Immature natural killer cell (primary cell): ENCODE measurements around the gene VANGL2. TPM values are rescaled to one million over a fixed set of nuclear protein-coding genes. Genes with fewer than 3 reads are reported as not detected.
A peak's percentile ranks its signal among the peaks of the same experiment; 100 is the strongest.

Experiments used
- DNase-seq, 3 donors: peaks; one replicate each; pipeline ENCODE4 v3.0.0; 2022; ENCODE audit warnings: mixed read lengths in 1 of 3
- H3K27ac Mint-ChIP-seq, 6 donors: one replicate each; pipeline ENCODE4 v1.8.0; 2020; ENCODE audit warnings: mixed read lengths in 6 of 6, mild to moderate bottlenecking in 5 of 6, inconsistent platforms in 4 of 6, moderate library complexity in 3 of 6
- H3K27me3 Mint-ChIP-seq, 3 donors: one replicate each; pipeline ENCODE4 v1.8.0; 2020 to 2021; ENCODE audit warnings: low read depth in 3 of 3, mild to moderate bottlenecking in 3 of 3, mixed read lengths in 3 of 3, moderate library complexity in 3 of 3, inconsistent platforms in 1 of 3
- H3K36me3 Mint-ChIP-seq, 3 donors: one replicate each; pipeline ENCODE4 v1.8.0; 2020; ENCODE audit warnings: mixed read lengths in 3 of 3, inconsistent platforms in 2 of 3, mild to moderate bottlenecking in 2 of 3
- H3K4me1 Mint-ChIP-seq, 2 donors: one replicate each; pipeline ENCODE4 v1.8.0; 2020; ENCODE audit warnings: inconsistent platforms in 2 of 2, mild to moderate bottlenecking in 2 of 2, mixed read lengths in 2 of 2, moderate library complexity in 1 of 2
- H3K4me3 Mint-ChIP-seq, 5 donors: one replicate each; pipeline ENCODE4 v1.8.0; 2020; ENCODE audit warnings: mild to moderate bottlenecking in 5 of 5, mixed read lengths in 5 of 5, inconsistent platforms in 3 of 5, moderate library complexity in 3 of 5
- H3K9me3 Mint-ChIP-seq, 6 donors: one replicate each; pipeline ENCODE4 v1.8.0; 2020; ENCODE audit warnings: mild to moderate bottlenecking in 6 of 6, mixed read lengths in 6 of 6, inconsistent platforms in 4 of 6, moderate library complexity in 3 of 6
- polyA plus RNA-seq, 3 donors: library from polyadenylated mRNA; unstranded; fragments of 300-500 nt; fragmentation: Illumina TruSeq; gene quantifications; one replicate each; pipeline ENCODE4 v1.2.3, GENCODE V29; 2021

Gene VANGL2
- polyA plus RNA-seq, 3 donors from 2014 or later = not detected

DNA sequence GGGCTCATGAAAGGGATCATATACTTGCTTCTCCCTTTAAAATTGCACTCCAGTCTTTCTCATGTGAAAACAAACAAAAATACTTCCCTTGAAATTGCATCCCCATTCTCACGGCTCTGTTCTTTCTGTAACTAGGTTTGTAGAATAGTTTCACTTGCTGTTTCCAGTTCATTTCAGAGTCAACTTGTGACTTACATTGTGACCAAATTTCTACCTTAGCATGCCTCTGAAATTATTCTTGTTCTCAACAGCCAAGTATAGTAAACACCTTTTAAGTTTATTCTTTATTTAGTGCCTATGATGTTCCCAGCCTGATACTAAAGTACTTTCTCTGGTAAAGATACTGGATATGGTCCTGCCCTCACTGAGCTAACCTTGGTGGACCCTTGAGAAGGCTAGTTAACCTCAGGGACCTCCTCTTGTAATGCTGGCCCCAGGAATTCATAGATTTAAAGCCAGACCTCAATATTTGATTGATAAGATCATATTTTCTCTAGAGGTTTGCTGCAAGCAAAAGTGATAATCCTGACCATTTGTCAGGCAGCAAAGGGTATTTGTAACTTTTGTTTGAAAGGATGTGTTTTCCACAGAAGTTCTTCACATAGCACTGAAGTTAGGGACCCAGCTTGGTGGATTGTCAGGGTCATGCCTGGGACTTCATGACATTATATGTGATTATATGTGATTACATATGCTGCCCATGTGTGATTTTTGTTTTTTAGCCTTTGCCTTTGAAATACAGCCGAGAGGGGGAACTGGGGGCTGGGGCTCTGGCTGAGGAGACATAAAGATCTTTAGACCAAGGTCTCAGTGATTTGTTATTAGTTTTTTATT, 29.6 kb downstream of the VANGL2 start:
- peak overlapping the region; percentile 90 to 98 (median 94) for H3K27ac Mint-ChIP-seq
- peaks cover 2 to 6% (median 4%) of the 10 kb centered on the region in 3 donors for H3K27me3 Mint-ChIP-seq
- DNase-seq = peak; percentile 15 to 39 (median 33)
- H3K36me3 Mint-ChIP-seq = no peaks in the 10 kb centered on the region
- peaks cover 65 to 66% of the 10 kb centered on the region in 2 donors for H3K4me1 Mint-ChIP-seq
- peak overlapping the region; percentile 42 to 86 (median 64) for H3K4me3 Mint-ChIP-seq
- no peaks in the 10 kb centered on the region for H3K9me3 Mint-ChIP-seq

DNA sequence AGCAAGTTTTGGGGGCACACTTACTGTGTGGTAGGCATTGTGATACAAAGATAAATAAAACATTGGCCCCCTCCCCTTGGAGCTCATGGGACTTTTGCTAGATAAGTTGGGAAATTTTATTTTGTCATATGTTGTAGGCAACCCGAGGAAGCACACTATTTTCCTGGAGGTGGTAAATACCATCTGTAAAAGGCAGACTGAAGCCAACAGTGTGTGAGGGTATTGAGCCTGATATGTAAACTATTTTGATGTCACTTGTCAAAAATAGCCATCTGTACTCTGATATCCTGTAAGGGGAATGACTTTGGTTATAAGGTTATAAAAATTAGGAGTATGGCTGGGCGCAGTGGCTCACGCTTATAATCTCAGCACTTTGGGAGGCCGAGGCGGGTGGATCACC, 30.6 kb downstream of the VANGL2 start:
- peaks cover 2 to 4% (median 3%) of the 10 kb centered on the region in 3 donors for H3K27me3 Mint-ChIP-seq

DNA sequence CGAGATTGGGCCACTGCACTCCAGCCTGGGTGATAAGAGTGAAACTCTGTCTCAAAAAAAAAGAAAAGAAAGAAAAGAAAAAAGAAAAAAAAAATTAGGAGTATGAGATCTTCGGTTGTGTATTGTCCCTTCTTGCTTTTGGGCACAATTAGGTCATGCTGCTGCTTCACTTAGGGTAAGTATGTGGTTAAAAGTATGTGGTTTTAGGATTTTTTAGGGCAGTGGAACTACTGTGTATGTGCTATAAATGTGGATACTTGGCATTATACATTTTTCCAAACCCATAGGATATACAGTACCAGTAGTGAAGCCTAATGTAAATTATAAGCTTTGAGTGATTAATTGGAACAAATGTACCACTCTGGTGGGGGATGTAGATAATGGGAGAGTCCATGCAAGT, 31.2 kb downstream of the VANGL2 start:
- H3K4me3 Mint-ChIP-seq = peak overlapping the region in 4 of 5 donors; percentile 51 to 80 (median 70)

More for the DNA sequence above, 30.6 kb downstream of the VANGL2 start:
- peaks cover 66% of the 10 kb centered on the region in 2 donors for H3K4me1 Mint-ChIP-seq
- peak overlapping the region in 2 of 5 donors; percentile 51 to 74 for H3K4me3 Mint-ChIP-seq
- H3K36me3 Mint-ChIP-seq = no peaks in the 10 kb centered on the region
- no peaks in the 10 kb centered on the region for H3K9me3 Mint-ChIP-seq
- DNase-seq = no peak
- peak overlapping the region; percentile 90 to 98 (median 92) for H3K27ac Mint-ChIP-seq

DNA sequence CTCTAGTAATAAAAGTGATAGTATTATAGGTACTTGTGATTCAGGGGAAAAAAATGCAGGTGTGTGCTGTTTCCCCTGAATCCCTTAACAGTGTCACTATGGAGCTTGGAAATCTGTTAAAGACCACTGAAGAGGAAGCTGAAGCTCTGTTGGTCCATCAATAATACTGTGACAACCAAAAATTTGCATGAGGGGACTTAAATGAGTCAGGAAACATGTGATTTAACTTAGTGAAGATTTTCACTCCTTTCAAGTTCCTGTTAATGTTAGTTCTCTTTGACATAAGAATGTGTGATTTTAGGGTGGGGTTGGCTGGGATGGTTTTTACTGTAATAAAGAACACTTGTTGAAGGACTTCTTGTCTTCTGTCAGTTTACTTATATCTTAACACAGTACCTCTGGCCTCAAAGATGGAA, 32.0 kb downstream of the VANGL2 start:
- Mint-ChIP-seq H3K9me3 (no peaks in the 10 kb centered on the region), H3K4me1 (peaks cover 72 to 77% of the 10 kb centered on the region in 2 donors), H3K27me3 (peaks cover 2 to 4% (median 3%) of the 10 kb centered on the region in 3 donors), H3K36me3 (no peaks in the 10 kb centered on the region), H3K27ac (peak overlapping the region; percentile 90 to 98 (median 92)), H3K4me3 (peak overlapping the region; percentile 65 to 80 (median 76))
- DNase-seq = peak; percentile 47 to 73 (median 55)

More for the DNA sequence above, 31.2 kb downstream of the VANGL2 start:
- Mint-ChIP-seq H3K9me3 (no peaks in the 10 kb centered on the region), H3K27me3 (peaks cover 2 to 4% (median 3%) of the 10 kb centered on the region in 3 donors), H3K4me1 (peaks cover 68 to 69% of the 10 kb centered on the region in 2 donors), H3K36me3 (no peaks in the 10 kb centered on the region), H3K27ac (peak overlapping the region; percentile 90 to 98 (median 92))
- DNase-seq = no peak

DNA sequence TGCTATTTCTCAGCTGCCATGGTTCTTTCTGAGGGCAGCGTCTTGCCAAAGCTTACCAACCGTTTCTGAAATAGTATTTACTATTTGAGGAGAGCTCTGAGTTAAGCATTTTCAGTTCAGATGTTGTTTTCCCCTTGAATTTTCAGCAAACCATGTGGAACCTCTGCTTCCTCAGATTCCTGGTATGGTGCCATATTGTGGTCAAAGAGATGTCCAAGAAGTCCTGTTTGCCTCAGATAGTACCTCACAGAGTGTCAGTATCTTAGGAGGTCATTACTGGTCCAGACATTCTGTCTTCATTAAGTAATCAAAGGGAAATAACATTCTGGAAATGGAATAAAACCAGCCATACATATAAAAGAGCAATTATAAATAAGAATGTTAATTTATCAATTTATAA, 36.6 kb downstream of the VANGL2 start:
- no peak for DNase-seq
- peaks cover 49 to 54% of the 10 kb centered on the region in 2 donors for H3K4me1 Mint-ChIP-seq

DNA sequence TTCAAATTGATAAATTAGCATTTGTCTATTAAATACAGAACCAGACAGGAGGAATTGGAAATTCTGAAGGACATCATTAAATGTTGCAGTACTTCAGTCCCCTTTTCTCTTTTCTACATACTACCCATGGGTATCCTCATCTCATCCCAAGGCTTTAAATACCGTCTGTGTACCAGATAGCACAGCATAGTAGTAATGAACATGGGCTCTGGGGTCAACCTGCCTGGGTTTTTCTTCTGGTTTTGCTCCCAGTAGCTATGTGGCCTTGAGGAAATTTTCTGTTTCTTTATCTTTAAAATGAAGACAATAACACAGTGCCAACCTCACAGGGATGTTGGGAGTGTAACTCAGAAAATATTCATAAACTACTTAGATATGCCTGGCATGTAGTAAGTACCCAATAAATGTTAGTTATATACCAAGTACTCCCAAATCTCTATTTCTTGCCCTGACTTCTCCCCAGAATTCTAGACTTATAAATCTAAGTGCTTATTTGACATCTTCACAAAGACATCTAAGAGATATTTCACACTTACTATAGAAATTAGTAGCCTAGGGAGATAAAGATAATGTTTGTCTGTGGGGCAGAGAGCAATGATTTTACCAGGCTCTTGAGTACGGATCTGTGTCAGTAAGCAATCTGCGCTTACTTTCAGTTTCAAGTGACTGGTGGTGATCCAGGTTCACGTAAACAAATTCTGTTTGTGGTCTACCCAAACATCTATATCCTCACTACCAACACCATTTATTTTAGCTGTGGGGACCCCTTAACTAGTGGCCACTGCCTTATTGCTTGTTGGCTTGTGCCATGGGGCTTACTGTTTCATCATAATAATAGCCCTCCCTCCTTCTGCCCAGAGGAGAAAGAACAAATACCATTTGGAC, 37.3 kb downstream of the VANGL2 start:
- Mint-ChIP-seq H3K9me3 (no peaks in the 10 kb centered on the region), H3K4me1 (peaks cover 41 to 47% of the 10 kb centered on the region in 2 donors)
- DNase-seq = peak; percentile 58 to 71 (median 65)

More for the DNA sequence above, 36.6 kb downstream of the VANGL2 start:
- peaks cover 0 to 3% (median 0%) of the 10 kb centered on the region in 3 donors for H3K27me3 Mint-ChIP-seq
- H3K9me3 Mint-ChIP-seq = no peaks in the 10 kb centered on the region
- peak overlapping the region in 3 of 5 donors; percentile 46 to 50 (median 47) for H3K4me3 Mint-ChIP-seq
- H3K36me3 Mint-ChIP-seq = no peaks in the 10 kb centered on the region
- H3K27ac Mint-ChIP-seq = peak overlapping the region; percentile 92 to 99 (median 97)

DNA sequence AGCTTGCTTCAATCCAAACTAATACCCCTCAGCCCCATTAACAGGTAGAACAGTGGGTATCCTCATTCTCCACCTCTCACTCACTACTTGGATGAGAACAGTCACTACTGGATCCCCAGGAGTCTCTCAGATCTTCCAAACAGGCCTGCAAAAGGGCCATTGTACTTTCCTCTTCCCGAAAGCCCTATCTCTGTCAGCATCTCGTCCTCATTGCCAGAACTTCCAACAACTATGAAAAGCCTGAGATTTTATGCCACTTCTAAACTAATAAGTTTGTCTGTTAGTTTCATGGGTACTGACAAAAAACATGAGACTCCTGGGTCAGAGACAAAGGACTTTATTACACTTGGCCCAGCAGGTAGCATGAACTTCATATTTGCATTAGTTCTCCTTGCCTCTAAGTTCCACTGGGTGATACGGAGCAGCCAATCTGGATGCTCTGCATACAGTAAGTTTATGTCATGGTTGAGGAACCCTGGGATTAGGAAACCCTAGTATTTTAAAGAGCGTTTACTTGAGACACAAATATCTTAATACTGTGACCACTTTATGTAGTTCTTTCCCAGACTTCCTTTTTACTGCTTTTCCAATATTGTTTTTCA, 38.1 kb downstream of the VANGL2 start:
- Mint-ChIP-seq H3K27me3 (no peaks in the 10 kb centered on the region), H3K9me3 (no peaks in the 10 kb centered on the region), H3K27ac (peak overlapping the region; percentile 92 to 99 (median 97)), H3K4me3 (peak overlapping the region; percentile 66 to 90 (median 82)), H3K4me1 (peaks cover 39% of the 10 kb centered on the region in 2 donors), H3K36me3 (no peaks in the 10 kb centered on the region)
- DNase-seq = no peak

More for the DNA sequence above, 37.3 kb downstream of the VANGL2 start:
- peaks cover 0 to 3% (median 0%) of the 10 kb centered on the region in 3 donors for H3K27me3 Mint-ChIP-seq
- H3K36me3 Mint-ChIP-seq = no peaks in the 10 kb centered on the region
- H3K27ac Mint-ChIP-seq = peak overlapping the region; percentile 92 to 99 (median 97)
- peak overlapping the region; percentile 66 to 90 (median 82) for H3K4me3 Mint-ChIP-seq

DNA sequence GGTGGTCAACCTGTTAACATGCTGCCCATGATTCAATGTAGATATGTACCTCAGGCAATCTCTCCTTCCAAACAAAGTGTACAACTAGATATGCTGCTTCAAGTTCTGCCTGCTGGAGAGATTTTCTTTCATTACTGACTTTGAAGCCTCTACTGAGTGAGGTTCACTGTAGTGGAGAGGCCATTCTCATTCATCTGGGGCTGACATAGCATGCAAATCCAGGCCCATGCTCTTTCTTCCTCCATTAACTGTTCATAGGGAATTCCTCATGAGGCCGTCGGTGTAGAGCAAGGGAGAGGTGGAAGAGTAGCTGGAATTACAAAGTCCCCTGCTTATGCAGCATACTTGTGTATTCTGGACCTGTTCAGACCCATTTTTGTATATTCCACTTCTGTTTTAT, 38.6 kb downstream of the VANGL2 start:
- Mint-ChIP-seq H3K4me1 (peaks cover 39 to 40% of the 10 kb centered on the region in 2 donors), H3K27me3 (no peaks in the 10 kb centered on the region), H3K27ac (peak overlapping the region; percentile 92 to 99 (median 97)), H3K36me3 (no peaks in the 10 kb centered on the region), H3K9me3 (no peaks in the 10 kb centered on the region), H3K4me3 (peak overlapping the region in 4 of 5 donors; percentile 36 to 90 (median 50))
- DNase-seq = no peak

DNA sequence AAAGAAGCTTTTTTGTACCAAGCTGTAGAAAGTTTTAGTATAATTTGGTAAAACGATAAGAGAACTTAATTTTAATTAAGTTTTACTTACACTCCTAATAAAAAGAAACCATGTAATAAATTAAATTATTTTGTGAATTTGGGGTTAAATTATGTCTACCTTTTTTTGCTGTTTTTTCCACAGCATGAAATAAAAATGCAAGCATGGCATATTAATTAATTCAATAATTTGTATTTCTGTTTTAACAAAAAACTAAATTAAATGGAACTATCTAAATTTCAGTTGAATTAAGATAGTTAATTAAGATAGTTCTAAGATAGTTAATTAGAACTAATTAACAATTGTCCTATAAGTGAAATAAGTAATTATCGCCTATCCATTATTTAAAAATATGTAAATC, 39.4 kb downstream of the VANGL2 start:
- DNase-seq = no peak
- Mint-ChIP-seq H3K36me3 (no peaks in the 10 kb centered on the region), H3K9me3 (no peaks in the 10 kb centered on the region), H3K4me3 (no peak overlapping the region), H3K27ac (no peak overlapping the region), H3K4me1 (peaks cover 38% of the 10 kb centered on the region in 2 donors), H3K27me3 (no peaks in the 10 kb centered on the region)

DNA sequence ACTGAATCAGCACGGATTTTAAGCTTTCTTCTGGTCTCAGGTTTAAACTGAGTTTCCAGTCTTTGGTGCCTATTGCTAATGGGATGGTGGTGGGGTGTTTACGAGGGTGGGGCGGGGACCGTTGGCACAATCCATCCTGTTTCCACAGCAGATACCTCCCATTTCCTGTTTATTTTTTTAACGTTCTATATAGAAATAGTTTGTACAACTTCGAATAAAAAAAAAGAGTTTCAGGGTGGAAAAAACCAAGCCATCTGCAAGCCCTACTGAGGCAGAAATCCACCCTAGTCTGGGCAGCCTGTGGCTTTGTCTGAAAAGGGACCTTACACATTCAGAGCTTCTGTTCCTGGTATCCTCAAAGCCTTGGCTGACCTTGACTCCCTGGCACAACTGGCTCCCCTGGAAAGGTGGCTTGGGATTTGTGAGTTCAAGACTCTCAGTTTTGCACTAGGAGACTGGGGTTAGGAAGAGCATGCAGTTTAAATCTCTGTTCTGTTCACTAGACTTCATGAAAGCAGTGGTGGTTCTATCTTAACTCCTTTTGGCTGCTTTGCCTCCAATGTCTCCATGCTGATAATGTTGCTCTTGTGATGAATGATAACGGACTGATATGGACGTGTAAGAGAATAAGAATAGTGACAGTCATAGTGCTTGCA, 46.7 kb downstream of the VANGL2 start:
- Mint-ChIP-seq H3K9me3 (peaks cover 0 to 2% (median 0%) of the 10 kb centered on the region in 6 donors), H3K36me3 (no peaks in the 10 kb centered on the region), H3K27ac (peak overlapping the region in 1 of 6 donors; percentile 39), H3K4me3 (no peak overlapping the region), H3K27me3 (no peaks in the 10 kb centered on the region), H3K4me1 (peaks cover 22 to 23% of the 10 kb centered on the region in 2 donors)
- no peak for DNase-seq

DNA sequence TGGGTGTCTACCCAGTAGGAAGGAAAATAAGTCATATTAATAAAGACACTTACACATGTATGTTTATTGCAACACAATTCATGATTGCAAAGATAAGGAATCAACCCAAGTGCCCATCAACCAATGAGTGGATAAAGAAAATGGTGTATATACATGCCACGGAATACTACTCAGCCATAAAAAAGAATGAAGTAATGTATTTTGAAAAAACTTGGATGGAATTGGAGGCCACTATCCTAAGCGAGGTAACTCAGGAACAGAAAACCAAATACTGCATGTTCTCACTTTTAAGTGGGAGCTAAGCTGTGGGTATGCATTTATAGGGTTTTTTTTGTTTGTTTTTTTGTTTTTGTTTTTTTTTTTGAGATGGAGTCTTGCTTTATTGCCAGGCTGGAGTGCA, 49.1 kb downstream of the VANGL2 start:
- Mint-ChIP-seq H3K4me3 (no peak overlapping the region), H3K27ac (no peak overlapping the region), H3K36me3 (no peaks in the 10 kb centered on the region), H3K27me3 (no peaks in the 10 kb centered on the region), H3K9me3 (peaks cover 0 to 2% (median 0%) of the 10 kb centered on the region in 6 donors), H3K4me1 (peaks cover 10 to 13% of the 10 kb centered on the region in 2 donors)
- DNase-seq = no peak

DNA sequence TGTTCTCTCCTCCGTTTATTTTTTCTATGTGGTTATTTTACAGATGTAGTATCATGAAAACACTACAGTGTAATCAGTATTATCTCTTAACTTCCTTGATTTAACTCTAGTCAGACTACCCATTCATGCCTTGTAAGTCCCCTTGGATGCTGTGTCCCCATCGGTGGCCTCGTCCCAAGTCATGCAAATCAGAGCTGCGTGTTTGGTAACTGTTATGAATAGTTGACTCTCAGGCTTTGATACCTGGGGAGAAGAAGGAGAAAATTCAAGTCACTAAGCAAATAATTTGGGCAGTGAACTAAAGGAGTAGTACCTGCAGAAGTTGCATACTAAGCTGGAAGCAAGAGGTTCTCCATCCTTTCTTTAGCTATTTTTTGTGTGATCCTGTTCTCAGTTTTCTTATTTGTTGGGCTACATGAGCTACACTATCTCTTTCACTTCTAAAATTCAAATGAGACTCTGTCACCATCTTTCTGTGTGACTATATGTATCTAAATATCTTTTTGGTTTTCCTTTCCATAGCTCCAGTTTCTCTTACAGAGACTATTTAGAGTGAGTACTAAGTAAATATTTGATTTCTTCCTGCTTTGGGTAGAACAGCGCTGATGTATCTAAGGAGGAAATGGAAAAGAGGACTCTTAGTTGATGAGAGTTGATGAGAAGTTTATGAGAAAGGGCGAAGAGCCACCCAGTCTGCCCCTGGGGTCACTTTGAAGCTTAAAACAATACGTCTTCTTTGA, 50.9 kb downstream of the VANGL2 start:
- Mint-ChIP-seq H3K4me3 (no peak overlapping the region), H3K27ac (no peak overlapping the region), H3K9me3 (peaks cover 0 to 2% (median 0%) of the 10 kb centered on the region in 6 donors), H3K27me3 (peaks cover 0 to 2% (median 0%) of the 10 kb centered on the region in 3 donors), H3K36me3 (no peaks in the 10 kb centered on the region), H3K4me1 (peaks cover 8 to 13% of the 10 kb centered on the region in 2 donors)
- no peak for DNase-seq
